GM15510 (cell line): ENCODE data around the gene TRAIP.

Experiments used
- POLR2A ChIP-seq: IDR thresholded peaks from 3 replicates; pipeline ENCODE4 v1.6.1; 2011; ENCODE audit warnings: borderline replicate concordance; ENCODE audit not compliant: insufficient read length; ENCODE audit errors: extremely low read depth

The TRAIP gene

GRCh38 chr3:49880581-49881315, 24.4 kb upstream of the TRAIP start:
- TF ChIP-seq POLR2A: no peak

GRCh38 chr3:49879721-49880120, 23.4 kb upstream of the TRAIP start:
- TF ChIP-seq POLR2A: no peak

- TF ChIP-seq POLR2A: no peak
Observed at GRCh38 chr3:49878686-49879085, 22.3 kb upstream of the TRAIP start.

- TF ChIP-seq POLR2A: no peak
Observed at GRCh38 chr3:49877716-49878115, 21.4 kb upstream of the TRAIP start.

GRCh38 chr3:49876567-49876966, 20.2 kb upstream of the TRAIP start:
- TF ChIP-seq POLR2A: no peak

- no peak for TF ChIP-seq POLR2A
Observed at GRCh38 chr3:49873623-49874022, 17.3 kb upstream of the TRAIP start.

GRCh38 chr3:49872801-49873281, 16.5 kb upstream of the TRAIP start:
- TF ChIP-seq POLR2A: no peak

GRCh38 chr3:49871531-49872153, 15.3 kb upstream of the TRAIP start:
- TF ChIP-seq POLR2A: no peak

GRCh38 chr3:49869525-49870126, 13.3 kb upstream of the TRAIP start, which contains the start of gene CAMKV:
Gene CAMKV, minus strand, starts transcription at chr3:49869906. Its CDS starts 7,518 bp downstream, at chr3:49862388.
- TF ChIP-seq POLR2A: no peak

- no peak for TF ChIP-seq POLR2A
Observed at GRCh38 chr3:49868862-49869466, 12.6 kb upstream of the TRAIP start.

- TF ChIP-seq POLR2A: no peak
Observed at GRCh38 chr3:49867871-49868321, 11.5 kb upstream of the TRAIP start.

GRCh38 chr3:49867400-49867799, 11.0 kb upstream of the TRAIP start:
- TF ChIP-seq POLR2A: no peak

- no peak for TF ChIP-seq POLR2A
Observed at GRCh38 chr3:49865198-49865784, 8.9 kb upstream of the TRAIP start.

- no peak for TF ChIP-seq POLR2A
Observed at GRCh38 chr3:49864505-49864904, 8.1 kb upstream of the TRAIP start.

GRCh38 chr3:49859576-49860305, 3.4 kb upstream of the TRAIP start:
- no peak for TF ChIP-seq POLR2A

- no peak for TF ChIP-seq POLR2A
Observed at GRCh38 chr3:49855662-49856061, 702 bp downstream of the TRAIP start.
